GM12872 (cell line): ENCODE data around the gene GLP1R.
A peak's percentile ranks its signal among the peaks of the same experiment; 100 is the strongest.

Experiments used
- TF ChIP-seq, protein P1 (sequence below): IDR thresholded peaks from 3 replicates; pipeline ENCODE4 v1.5.1; 2011; ENCODE audit warnings: low read depth, mild to moderate bottlenecking, low read length, moderate library complexity; ENCODE audit not compliant: insufficient read depth

The GLP1R gene

DNA sequence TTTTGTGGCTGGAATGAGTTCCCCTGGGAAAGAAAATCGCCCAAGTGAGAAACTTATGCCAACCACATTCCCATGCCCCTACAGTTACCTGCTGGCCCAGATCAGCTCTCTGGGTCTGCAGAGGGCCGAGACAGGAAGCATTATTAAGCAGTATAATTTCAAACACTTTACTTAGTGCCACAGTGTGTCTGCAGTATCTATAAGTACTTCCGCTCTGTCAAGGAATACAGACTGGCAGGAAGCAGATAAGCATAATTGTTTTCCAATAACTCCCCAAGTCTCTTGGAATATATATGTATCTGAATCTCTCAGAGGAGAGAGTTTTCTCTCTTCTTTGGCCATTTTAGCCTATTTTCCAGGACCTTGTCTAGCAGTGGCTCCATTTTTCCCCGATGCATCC lies 41.5 kb downstream of the GLP1R start:
- TF ChIP-seq, protein P1, sequence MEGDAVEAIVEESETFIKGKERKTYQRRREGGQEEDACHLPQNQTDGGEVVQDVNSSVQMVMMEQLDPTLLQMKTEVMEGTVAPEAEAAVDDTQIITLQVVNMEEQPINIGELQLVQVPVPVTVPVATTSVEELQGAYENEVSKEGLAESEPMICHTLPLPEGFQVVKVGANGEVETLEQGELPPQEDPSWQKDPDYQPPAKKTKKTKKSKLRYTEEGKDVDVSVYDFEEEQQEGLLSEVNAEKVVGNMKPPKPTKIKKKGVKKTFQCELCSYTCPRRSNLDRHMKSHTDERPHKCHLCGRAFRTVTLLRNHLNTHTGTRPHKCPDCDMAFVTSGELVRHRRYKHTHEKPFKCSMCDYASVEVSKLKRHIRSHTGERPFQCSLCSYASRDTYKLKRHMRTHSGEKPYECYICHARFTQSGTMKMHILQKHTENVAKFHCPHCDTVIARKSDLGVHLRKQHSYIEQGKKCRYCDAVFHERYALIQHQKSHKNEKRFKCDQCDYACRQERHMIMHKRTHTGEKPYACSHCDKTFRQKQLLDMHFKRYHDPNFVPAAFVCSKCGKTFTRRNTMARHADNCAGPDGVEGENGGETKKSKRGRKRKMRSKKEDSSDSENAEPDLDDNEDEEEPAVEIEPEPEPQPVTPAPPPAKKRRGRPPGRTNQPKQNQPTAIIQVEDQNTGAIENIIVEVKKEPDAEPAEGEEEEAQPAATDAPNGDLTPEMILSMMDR: no peak

DNA sequence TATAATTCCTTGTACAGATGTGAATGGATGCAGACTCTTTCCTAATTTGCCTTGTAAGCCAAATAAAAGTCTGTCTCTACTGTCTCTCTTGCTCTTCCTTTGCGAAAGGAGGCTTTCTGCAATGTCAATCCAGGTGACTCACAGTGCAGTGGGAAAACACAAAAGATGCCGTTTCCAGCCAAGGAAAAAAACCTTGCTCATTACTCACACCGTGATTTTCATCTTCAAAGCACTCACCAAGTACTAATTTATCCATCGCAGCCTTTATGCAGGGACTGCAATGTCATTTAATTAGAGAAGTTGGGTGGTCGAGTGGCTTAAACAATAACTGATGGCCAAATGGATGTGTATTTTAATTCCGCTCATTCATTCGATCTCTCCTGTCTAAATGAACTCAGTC lies 42.6 kb downstream of the GLP1R start:
- TF ChIP-seq, protein P1: no peak

DNA sequence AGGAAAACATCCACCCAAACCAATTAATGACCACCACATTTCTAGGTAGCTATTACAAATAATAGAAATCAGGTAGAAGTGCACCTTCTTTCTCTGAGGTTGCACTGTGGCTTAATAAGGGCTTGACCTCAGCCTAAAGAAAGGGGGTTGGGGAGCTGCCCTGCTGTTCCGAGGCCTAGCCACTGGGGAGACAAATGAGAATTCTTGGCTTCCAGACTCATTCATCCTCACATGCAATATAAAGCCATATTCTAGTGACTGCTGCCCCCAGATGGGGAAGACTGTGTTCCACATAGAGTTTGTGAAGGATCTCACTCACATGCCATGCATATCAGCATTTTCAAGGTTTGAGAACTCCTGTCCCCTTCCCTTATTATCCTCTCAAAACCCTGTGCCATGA lies 43.5 kb downstream of the GLP1R start:
- TF ChIP-seq, protein P1: no peak; the same call in 2 of the 3 replicates

DNA sequence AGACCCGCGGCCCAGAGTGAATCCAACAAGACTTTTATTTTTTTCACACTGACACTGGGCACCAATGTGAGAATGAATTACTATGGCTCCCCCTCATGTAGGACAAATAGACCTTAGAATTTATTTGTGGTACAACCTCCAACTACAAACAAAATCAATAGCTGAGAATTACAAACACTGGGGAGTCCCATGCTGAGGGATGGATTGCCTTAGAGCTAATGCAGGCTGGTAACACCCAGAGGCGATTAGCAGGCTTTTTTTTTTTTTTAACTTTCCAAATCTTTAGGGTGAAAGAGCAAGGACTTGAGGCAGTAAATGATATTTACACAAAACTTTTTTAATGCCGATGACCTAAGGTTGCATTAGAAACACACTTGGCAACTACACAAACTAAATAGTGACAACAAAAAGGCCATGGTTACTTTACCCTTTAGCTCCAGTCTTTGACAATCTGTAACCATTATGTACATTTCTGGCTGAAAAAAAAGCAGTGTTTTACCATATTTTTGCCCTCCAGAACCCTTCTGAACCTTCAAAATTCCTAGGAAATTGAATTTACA lies 44.6 kb downstream of the GLP1R start:
- TF ChIP-seq, protein P1: no peak

DNA sequence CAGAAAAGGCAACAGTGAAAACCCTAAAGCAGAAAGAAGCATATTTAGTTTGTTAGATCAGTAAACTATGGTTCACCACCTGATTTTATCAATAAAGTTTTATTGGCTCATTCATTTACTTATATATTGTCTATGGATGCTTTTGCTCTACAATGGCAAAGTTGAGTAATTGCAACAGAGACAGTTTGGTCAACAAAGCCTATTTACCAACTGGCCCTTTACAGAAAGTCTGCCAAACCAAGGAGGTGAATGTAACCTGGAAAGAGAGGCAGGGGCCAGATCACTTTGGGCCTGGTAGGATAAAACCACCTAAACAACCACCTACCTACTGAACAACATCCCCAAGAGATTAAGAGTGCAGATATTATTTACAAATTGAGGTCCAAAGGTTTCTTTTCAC lies 47.0 kb downstream of the GLP1R start:
- TF ChIP-seq, protein P1: no peak

DNA sequence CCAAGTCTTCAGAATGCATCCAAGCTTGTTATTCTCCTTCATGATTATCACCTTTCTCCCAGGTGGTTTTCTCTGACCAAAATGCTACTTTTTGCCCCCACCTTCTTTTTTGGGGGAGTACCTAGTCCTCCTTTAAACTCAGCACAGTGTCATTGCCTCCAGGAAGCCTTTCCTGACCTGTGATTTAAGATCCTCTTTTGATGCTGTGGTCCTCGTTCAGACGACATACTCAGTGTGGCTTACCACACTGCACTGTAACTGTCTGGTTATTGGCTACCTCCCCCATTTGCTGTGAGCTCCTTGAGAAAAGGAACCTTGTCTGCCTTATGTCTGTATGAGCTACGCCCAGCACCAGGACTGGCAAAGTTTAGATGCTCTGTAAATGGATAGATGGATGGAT lies 51.8 kb downstream of the GLP1R start:
- TF ChIP-seq, protein P1: no peak

DNA sequence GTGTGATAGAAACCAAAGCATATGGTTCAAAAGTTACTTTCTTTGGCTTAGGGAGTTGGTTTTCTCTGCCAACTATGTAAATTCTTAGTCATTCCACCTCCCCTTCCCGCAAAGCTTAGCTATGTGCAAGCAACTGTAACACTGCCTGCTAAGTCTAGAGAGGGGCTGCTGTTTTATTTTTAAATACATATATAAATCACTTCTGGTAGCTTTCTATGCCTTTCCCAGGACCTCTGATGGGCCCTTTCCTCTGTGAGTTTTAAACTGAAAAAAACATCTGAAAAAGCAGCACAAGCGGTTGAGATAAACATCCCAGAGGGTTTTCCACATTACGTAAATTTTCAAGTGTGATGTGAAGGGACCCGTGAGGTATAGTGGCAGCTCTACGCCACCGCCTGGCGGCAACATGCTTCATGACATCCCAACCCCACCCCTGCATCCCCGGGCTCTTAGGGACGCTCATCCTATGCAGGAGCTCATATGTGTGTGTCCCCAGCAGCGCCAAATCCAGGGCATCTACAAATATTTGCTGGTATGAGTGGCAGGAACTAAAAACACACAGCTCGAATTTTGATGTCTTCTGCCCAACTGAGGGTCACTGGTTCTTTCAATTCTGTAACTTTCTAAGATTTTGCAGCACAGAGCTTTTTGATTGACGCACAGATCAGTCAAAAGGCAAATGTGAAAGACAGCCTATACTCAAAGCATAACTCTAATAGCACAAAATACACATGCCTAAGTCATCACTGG lies 53.7 kb downstream of the GLP1R start:
- TF ChIP-seq, protein P1: peak; percentile 73
